Ramos (cell line): ENCODE results near the gene UCHL5.

Source experiments
- in situ Hi-C: fragments of 300-500 bp; cut with MboI; formaldehyde crosslinking; loops from one replicate; pipeline ENCODE4 v1.14.3; 2022; ENCODE audit warnings: low sequenced_read_pairs; ENCODE audit not compliant: unreplicated experiment

Gene UCHL5

DNA sequence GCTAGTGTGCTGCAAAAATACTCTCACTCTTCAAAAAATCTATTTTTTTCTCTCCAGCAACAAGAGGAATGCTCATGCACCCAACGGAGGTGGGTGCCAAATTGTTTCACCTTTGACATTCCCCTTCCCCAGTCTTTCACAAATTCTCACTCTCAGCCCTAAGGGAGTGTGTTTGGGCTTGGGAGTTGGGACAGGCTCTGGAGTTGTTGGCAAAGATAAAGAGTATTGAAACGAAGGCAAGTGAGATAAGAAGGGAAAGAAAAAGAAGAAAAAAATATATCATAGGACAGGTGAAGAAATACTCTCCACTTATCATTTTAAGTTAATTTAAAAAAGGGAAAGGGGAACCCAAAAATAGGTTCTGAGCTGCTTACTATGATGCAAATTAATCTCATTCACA is 82.6 kb downstream of the UCHL5 start:
- in situ Hi-C loops = no loop called here

DNA sequence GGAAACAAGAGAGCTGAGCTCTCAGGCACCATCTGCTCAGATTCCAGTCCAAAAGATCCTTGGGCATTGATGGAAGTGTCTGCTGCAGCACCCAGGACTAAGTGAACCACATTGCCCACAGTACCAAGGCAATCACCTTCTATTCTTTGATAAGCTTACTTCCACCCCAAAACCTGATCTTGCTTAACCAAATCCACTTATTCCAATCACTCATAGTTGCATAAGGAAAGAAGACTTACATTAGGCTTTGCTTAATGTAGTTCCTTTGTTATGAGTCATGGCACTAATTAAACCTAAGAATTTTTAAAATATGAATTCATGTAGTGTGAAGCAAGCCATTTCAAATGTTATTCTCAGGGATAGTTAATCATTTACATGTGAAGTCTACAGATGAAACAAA is 84.5 kb downstream of the UCHL5 start:
- in situ Hi-C loops = no loop called here

DNA sequence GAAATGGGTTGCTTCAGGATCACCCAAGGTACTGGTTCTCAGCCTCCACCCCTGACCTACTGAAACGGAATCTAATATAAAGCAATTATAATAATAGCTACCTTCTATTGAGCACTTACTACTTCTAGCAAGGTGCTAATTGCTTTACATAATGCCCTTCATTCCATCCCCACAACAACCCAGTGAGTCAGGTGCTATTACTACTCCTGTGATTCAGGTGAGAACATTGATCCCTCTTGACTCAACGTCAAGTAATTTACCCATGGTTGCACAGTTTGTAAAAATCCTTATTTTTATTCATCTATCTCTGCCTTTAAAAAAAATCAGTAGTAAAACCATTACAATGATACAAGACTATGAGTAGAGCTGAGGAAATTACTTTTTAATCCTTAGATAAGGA is 85.2 kb downstream of the UCHL5 start:
- in situ Hi-C loops = no loop called here

DNA sequence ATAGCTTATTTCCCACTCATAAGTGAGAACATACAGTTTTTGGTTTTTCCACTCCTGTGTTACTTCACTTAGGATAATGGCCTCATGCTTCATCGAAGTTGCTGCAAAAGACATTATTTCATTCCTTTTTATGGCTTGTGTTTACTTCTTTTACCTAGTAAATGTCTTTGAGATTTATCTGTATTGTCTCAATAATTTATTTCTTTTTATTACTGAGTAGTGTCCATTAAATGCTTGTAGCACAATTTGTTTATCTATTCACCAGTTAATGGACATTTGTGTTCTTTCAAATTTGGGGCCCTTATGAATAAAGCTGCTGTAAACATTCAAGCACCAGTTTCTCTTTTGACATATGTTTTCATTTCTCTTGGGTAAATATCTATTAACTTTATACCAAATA is 86.0 kb downstream of the UCHL5 start:
- in situ Hi-C loops = no loop called here

GRCh38 chr1:192969091-192969490 is 90.1 kb downstream of the UCHL5 start:
- in situ Hi-C loops = no loop called here

DNA sequence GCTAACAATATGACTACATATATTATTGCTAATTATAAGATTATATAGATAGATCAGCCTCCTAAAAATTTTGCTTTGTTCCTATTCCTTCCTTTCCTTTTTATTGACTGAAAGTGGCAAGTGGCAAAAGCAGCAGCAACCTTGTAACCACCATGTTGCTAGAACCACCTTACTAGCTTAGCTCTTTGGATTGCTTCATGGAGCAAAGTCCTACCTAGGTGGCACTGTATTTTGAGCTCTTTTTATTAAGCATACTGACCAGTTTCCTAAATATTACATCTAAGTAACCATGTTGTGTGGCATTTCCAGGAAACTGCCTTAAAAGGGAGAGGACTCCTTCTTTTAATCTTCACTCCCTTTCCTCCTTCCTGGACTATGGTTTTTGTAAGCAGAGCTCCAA is 90.8 kb downstream of the UCHL5 start:
- in situ Hi-C loops = no loop called here

DNA sequence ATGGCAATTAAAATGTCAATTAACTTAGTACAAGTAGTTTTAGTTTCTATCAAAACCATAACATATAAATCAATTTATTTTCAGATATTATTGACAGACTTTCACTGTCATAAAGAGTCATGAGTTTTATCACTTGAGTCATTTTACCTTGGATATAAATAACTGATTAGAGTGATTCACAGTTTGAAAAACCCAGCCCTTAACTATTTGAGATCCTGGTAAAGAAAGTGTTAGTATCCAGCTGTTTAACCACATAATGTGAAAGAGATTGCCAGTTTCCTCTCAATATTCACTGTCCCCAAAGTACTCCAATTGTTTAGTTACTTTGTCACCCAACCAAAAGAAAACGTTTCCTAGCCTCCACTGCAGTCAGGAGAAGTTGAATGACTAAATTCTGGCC is 91.3 kb downstream of the UCHL5 start:
- in situ Hi-C loops = no loop called here

DNA sequence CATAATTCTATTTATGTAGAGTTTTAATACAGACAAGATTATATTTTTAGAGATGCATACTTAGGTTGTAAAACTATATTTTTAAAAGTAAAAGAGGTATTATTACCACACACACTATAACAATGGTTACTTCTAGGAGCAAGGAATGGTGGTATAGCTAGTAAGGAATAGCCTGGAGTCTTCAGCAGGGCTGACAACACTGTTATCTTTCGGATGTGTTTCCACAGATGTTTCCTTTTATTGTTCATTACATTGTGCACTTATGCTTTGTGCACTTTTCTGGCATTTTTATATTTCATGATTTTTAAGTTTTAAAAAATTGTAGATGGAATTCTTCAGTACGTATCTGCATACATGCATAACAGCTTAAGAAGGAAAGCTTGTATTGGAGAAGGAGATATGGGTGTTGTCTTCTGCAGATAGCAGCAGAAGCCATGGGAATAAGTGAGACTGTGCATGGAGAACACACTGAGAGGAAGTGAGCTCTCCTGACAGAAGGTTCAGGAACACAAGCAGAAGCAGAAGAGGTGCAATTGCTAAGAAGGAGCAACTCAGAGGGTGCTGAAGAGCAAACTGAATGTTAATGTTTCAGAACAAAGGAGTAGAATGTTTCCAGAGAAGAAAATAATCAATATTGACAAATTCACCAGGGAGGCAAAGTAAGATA is 91.8 kb downstream of the UCHL5 start:
- in situ Hi-C loops = no loop called here

DNA sequence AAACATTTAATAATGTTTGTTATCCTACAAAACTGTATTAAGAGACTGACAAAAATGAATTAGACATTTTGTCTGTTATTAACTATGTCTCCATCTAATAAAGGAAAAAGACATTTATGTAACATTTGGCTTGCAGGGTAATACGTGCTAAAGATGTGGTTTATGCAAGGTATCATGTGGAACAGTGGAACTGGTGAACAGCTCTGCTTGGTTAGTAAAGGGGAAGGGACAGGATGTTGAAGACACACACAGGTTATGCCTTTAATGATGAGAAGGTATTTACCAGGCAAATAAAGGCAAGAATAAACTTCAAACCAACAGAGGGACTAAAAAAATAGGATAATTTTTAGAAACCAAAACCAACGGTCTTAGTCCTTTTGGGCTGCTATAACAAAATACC is 93.1 kb downstream of the UCHL5 start:
- in situ Hi-C loops = no loop called here

GRCh38 chr1:192962901-192963300 is 96.3 kb downstream of the UCHL5 start:
- in situ Hi-C loops = no loop called here
